Skin epidermis (tissue), 12 donors: ENCODE data around the gene ZBTB18.

Experiments used
- H3K27ac ChIP-seq, 21 experiments: fragments of 200-600 bp; sonication (generic) in 11 of 21; one replicate each; pipeline ENCODE4 v1.5.0; 2020; ENCODE audit warnings: mild to moderate bottlenecking in 3 of 21, inconsistent platforms in 2 of 21, moderate library complexity in 2 of 21
- H3K4me3 ChIP-seq, 7 experiments: fragments of 200-600 bp; sonication (generic) in 2 of 7; one replicate each; pipeline ENCODE4 v1.5.0; 2020; ENCODE audit warnings: inconsistent platforms in 2 of 7, mild to moderate bottlenecking in 2 of 7, moderate library complexity in 1 of 7

ZBTB18 gene

GRCh38 chr1:244102046-244102445, 51.0 kb downstream of the ZBTB18 start:
- Histone ChIP-seq H3K4me3 (no peak overlapping the region), H3K27ac (no peak overlapping the region)

GRCh38 chr1:244102468-244102867, 51.4 kb downstream of the ZBTB18 start:
- H3K27ac ChIP-seq, result no peak overlapping the region
- H3K4me3 ChIP-seq, result no peak overlapping the region

GRCh38 chr1:244104309-244105060, 53.4 kb downstream of the ZBTB18 start:
- H3K27ac ChIP-seq, result no peak overlapping the region

GRCh38 chr1:244106176-244106575, 55.1 kb downstream of the ZBTB18 start:
- Histone ChIP-seq H3K4me3 (no peak overlapping the region), H3K27ac (no peak overlapping the region)

More at GRCh38 chr1:244104309-244105060, 53.4 kb downstream of the ZBTB18 start:
- no peak overlapping the region for H3K4me3 ChIP-seq
